ENCODE results near the gene MAP3K15.

MAP3K15 gene

DNA sequence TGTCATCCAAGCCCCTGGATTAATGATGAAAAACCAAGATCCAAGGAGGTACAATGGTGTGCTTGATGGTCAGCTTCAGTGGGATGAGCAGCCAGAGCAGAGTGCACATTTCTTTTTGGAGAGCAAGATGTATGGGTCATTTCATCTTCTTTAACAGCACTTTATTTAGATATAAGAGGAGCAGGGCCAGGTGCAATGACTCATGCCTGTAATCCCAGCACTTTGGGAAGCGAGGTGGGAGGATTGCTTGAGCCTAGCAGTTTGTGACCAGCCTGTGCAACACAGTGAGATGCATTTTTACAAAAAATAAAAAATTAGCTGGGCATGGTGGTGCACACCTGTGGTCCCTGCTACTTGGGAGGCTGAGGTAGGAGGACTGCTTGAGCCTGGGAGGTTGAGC is 45.3 kb upstream of the MAP3K15 start:
- no peak for DNase-seq
- Histone ChIP-seq H3K4me3 (no peak overlapping the region), H3K27ac (no peak overlapping the region), H3K27me3 (no peaks in the 10 kb centered on the region), H3K36me3 (no peaks in the 10 kb centered on the region), H3K4me1 (no peaks in the 10 kb centered on the region), H3K9me3 (no peaks in the 10 kb centered on the region)
- intact Hi-C loops (cut with DNase I; ENCODE audit: low total_unique reads) = no loop called here
- TF ChIP-seq, protein P1, sequence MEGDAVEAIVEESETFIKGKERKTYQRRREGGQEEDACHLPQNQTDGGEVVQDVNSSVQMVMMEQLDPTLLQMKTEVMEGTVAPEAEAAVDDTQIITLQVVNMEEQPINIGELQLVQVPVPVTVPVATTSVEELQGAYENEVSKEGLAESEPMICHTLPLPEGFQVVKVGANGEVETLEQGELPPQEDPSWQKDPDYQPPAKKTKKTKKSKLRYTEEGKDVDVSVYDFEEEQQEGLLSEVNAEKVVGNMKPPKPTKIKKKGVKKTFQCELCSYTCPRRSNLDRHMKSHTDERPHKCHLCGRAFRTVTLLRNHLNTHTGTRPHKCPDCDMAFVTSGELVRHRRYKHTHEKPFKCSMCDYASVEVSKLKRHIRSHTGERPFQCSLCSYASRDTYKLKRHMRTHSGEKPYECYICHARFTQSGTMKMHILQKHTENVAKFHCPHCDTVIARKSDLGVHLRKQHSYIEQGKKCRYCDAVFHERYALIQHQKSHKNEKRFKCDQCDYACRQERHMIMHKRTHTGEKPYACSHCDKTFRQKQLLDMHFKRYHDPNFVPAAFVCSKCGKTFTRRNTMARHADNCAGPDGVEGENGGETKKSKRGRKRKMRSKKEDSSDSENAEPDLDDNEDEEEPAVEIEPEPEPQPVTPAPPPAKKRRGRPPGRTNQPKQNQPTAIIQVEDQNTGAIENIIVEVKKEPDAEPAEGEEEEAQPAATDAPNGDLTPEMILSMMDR (IDR thresholded peaks at IDR 0.05) = no peak

DNA sequence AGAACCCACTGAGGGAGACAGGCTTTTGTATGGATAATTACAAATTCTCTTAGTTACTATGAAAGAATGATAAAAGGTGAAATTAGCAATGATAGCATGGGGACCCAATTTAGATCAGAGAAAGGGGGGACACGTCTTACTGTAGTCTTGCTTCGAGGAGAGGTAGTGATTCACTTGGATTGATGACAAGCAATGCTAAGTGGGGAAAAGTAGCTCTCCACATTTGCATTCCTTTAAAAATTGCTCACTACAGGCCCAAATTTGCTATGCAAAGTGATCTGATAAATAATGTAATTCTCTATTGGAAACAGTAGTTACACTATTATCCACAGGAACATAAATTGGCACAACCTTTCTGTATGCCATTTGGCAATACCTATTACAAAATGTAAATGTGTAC is 42.5 kb upstream of the MAP3K15 start:
- TF ChIP-seq, protein P1 (IDR thresholded peaks at IDR 0.05) = no peak
- Histone ChIP-seq H3K9me3 (no peaks in the 10 kb centered on the region), H3K4me1 (no peaks in the 10 kb centered on the region), H3K27me3 (no peaks in the 10 kb centered on the region), H3K36me3 (no peaks in the 10 kb centered on the region), H3K27ac (no peak overlapping the region), H3K4me3 (no peak overlapping the region)
- intact Hi-C loops (cut with DNase I; ENCODE audit: low total_unique reads) = no loop called here
- DNase-seq = no peak

DNA sequence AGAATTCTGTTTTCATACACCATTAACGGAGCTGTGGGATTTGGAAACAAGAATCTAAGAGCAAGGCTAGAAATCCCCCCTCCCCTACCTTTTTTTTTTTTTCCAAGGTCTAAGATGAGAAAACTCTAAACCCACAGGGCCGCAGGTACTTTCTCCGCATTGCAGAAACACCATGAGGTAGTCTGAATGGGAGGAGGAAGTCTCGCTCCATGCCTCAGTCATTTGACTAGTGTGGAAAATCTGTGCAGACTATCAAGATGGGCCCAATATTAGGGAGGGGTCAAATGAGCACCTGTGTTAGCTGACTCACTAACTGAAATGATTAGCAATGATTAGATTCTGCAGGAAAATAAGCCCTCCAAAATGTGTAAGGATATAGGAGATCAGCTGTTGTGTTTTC is 40.9 kb upstream of the MAP3K15 start:
- Histone ChIP-seq H3K27ac (no peak overlapping the region), H3K27me3 (no peaks in the 10 kb centered on the region), H3K36me3 (no peaks in the 10 kb centered on the region), H3K9me3 (no peaks in the 10 kb centered on the region), H3K4me3 (no peak overlapping the region), H3K4me1 (no peaks in the 10 kb centered on the region)
- intact Hi-C loops (cut with DNase I; ENCODE audit: low total_unique reads) = no loop called here
- DNase-seq = no peak
- TF ChIP-seq, protein P1 (IDR thresholded peaks at IDR 0.05) = no peak

DNA sequence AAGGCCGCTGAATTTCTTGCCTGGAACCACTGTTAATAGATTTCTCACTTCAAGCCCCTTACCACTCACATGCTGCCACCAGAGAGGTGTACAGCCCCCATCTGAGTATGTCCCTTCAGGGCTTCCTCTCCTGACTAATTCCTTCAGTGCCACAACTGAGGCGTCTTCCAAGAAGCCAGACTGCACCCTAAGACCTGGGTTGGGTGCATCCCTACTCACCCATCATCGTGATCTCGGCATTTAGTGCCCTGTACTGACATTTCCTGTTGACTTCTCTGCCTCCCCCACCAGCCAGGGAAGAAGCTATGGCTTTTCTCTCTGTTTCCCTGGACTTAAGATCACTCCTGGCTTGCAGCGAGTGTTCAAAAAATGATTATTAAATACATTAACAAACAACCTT is 40.4 kb upstream of the MAP3K15 start:
- DNase-seq = no peak
- H3K4me3 ChIP-seq = no peak overlapping the region
- H3K36me3 ChIP-seq = no peaks in the 10 kb centered on the region
- H3K27me3 ChIP-seq = no peaks in the 10 kb centered on the region
- H3K27ac ChIP-seq = no peak overlapping the region
- no peaks in the 10 kb centered on the region for H3K4me1 ChIP-seq
- no peaks in the 10 kb centered on the region for H3K9me3 ChIP-seq
- intact Hi-C loops (cut with DNase I; ENCODE audit: low total_unique reads) = no loop called here
- TF ChIP-seq, protein P1 (IDR thresholded peaks at IDR 0.05) = no peak

DNA sequence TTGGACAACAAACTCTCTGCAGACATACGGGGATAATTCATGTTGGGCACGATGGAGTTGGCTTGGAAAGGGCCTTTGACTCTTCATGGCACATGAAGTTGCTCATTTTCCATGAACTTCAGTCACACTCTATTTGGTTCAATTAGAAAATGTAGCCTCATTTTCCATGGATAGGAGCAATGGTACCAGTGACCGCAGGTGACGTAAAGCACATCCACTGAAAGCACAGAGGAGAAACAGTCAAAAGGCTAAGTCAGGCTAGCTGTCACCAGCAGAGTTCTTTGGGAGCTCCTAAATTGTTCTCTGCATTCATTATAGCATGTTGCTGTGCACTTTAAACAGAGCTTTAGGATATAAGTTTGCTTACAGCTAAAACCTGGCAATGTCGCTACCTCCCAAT is 39.9 kb upstream of the MAP3K15 start:
- TF ChIP-seq, protein P1 (IDR thresholded peaks at IDR 0.05) = no peak
- no peaks in the 10 kb centered on the region for H3K4me1 ChIP-seq
- no peaks in the 10 kb centered on the region for H3K9me3 ChIP-seq
- DNase-seq = no peak
- no peak overlapping the region for H3K4me3 ChIP-seq
- no peaks in the 10 kb centered on the region for H3K27me3 ChIP-seq
- intact Hi-C loops (cut with DNase I; ENCODE audit: low total_unique reads) = no loop called here
- no peaks in the 10 kb centered on the region for H3K36me3 ChIP-seq
- H3K27ac ChIP-seq = no peak overlapping the region

DNA sequence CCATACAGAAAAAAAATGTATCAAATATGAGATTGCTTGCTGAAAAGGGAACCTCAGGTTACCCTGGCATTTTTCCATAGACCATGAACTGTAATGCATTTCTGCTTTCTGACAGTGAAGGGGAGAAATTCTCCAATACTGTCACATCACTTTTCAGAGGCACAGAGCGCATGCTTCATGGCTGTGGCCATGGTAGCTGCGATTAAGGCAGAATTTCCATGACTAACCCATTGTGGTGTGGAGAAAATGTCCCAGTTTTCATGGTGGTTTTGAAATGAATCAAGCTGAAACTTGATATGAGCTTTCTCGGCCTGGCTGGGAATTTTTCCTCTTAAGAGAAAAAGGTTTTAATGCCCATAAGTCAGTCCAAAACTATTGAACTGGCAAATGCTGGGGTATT is 39.5 kb upstream of the MAP3K15 start:
- no peaks in the 10 kb centered on the region for H3K4me1 ChIP-seq
- no peaks in the 10 kb centered on the region for H3K9me3 ChIP-seq
- DNase-seq = no peak
- intact Hi-C loops (cut with DNase I; ENCODE audit: low total_unique reads) = no loop called here
- H3K4me3 ChIP-seq = no peak overlapping the region
- H3K27ac ChIP-seq = no peak overlapping the region
- TF ChIP-seq, protein P1 (IDR thresholded peaks at IDR 0.05) = no peak
- no peaks in the 10 kb centered on the region for H3K36me3 ChIP-seq
- H3K27me3 ChIP-seq = no peaks in the 10 kb centered on the region

Data from tibial artery (tissue), 4 donors.